ENCODE results near the gene PDE6B. TPM values are rescaled to one million over a fixed set of nuclear protein-coding genes. Genes with fewer than 3 reads are reported as not detected.

PDE6B gene
- total RNA-seq, 1 experiment from 2014 or later, result 10.8 TPM

DNA sequence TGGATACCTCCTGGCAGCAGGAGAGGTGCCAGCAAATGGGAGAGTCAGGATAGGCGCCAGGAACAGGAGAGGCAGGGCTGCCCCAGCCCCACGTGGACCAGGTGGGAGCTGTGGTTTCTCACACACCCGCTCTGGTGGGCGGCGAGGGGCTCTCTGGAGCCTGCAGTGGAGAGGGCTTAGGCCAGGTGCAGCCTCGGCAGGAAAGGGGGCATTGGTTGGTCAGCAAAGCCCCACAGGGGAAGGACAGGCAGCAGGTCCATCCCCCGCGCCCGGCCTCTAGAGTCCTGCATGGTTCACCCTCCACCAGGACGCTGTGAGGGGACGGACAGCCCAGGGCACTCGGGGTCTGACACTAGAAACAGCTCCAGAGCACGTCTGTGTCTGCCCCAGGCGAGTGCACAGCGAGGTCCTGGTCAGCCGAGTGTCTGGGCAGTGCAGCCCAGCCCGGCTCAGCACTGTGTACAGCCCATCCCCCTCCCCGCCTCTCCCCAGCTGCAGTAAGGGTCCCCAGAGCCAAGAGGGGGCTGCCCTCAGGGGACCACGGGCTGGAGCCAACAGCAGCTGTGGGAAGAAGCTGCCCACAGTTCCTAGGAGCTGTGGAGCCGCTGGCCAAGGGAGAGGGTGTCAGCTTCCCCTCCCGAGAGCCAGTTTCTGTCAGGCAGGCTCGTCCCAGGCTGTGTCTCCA lies 40.5 kb downstream of the PDE6B start:
- no peak overlapping the region for H2BK12ac ChIP-seq (ENCODE audit: insufficient read length, low read depth, low read length)
- no peaks in the 10 kb centered on the region for H3K27me3 ChIP-seq (ENCODE audit: insufficient read depth, low read length)
- no peak overlapping the region for H2BK15ac ChIP-seq (ENCODE audit: low read depth, low read length)
- no peak overlapping the region for H2BK120ac ChIP-seq (ENCODE audit: low read depth, low read length, poor library complexity, severe bottlenecking)
- no peaks in the 10 kb centered on the region for H3K4me1 ChIP-seq (ENCODE audit: insufficient read depth, low read length)
- H2AFZ ChIP-seq (ENCODE audit: low read length), result no peak overlapping the region
- no peak overlapping the region for H3K9ac ChIP-seq (ENCODE audit: extremely low read depth, insufficient read length, low read length)
- no peak overlapping the region for H4K5ac ChIP-seq (ENCODE audit: insufficient read length, low read depth, low read length)
- no peak for DNase-seq
- no peak overlapping the region for H2BK20ac ChIP-seq (ENCODE audit: low read depth, low read length, poor library complexity, severe bottlenecking)
- no peak overlapping the region for H3K4me3 Mint-ChIP-seq
- H3K23me2 ChIP-seq (ENCODE audit: insufficient read length, low read depth, low read length, poor library complexity, severe bottlenecking), result peaks cover 2% of the 10 kb centered on the region
- no peaks in the 10 kb centered on the region for H3K79me2 ChIP-seq (ENCODE audit: insufficient read depth, low read length)
- no peak overlapping the region for H3T11ph ChIP-seq (ENCODE audit: low read length)
- H3K27me3 Mint-ChIP-seq (ENCODE audit: low read depth), result no peaks in the 10 kb centered on the region; the same call in 1 of the 2 replicates
- no peak overlapping the region for H2AK5ac ChIP-seq (ENCODE audit: insufficient read length, low read length)
- H3K9me3 Mint-ChIP-seq, result no peaks in the 10 kb centered on the region
- H3K27ac Mint-ChIP-seq, result no peak overlapping the region
- H3K23ac ChIP-seq (ENCODE audit: insufficient read length, low read depth, low read length), result no peak overlapping the region
- H3K27ac ChIP-seq (ENCODE audit: insufficient read length, low read depth, low read length), result no peak overlapping the region
- peaks cover 0 to 3% of the 10 kb centered on the region in 2 experiments; a peak in 1 of 4 replicates for H3K4me1 Mint-ChIP-seq
- H3K79me1 ChIP-seq (ENCODE audit: insufficient read depth, low read depth, low read length, poor library complexity, severe bottlenecking), result no peaks in the 10 kb centered on the region
- no CpG with 5 or more reads among the region's 22 CpGs for WGBS (ENCODE audit: extremely low coverage, insufficient read length, low lambda C conversion rate)
- H4K8ac ChIP-seq (replicated peaks; ENCODE audit: insufficient read length, low read depth, low read length), result no peak overlapping the region
- no peak overlapping the region for H3K56ac ChIP-seq (ENCODE audit: insufficient read length, low read depth, low read length)
- no peak overlapping the region for H2BK5ac ChIP-seq (ENCODE audit: insufficient read length, low read length)
- no peaks in the 10 kb centered on the region for H4K20me1 ChIP-seq (ENCODE audit: control insufficient read depth, insufficient read depth, insufficient read length)
- TF ChIP-seq, protein P1, sequence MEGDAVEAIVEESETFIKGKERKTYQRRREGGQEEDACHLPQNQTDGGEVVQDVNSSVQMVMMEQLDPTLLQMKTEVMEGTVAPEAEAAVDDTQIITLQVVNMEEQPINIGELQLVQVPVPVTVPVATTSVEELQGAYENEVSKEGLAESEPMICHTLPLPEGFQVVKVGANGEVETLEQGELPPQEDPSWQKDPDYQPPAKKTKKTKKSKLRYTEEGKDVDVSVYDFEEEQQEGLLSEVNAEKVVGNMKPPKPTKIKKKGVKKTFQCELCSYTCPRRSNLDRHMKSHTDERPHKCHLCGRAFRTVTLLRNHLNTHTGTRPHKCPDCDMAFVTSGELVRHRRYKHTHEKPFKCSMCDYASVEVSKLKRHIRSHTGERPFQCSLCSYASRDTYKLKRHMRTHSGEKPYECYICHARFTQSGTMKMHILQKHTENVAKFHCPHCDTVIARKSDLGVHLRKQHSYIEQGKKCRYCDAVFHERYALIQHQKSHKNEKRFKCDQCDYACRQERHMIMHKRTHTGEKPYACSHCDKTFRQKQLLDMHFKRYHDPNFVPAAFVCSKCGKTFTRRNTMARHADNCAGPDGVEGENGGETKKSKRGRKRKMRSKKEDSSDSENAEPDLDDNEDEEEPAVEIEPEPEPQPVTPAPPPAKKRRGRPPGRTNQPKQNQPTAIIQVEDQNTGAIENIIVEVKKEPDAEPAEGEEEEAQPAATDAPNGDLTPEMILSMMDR (conservative IDR thresholded peaks at IDR 0.05), result no peak
- no peak overlapping the region for H3K4me2 ChIP-seq (ENCODE audit: insufficient read depth, insufficient read length, low read length)
- no peaks in the 10 kb centered on the region for H3K9me3 ChIP-seq (ENCODE audit: control insufficient read depth, low read depth, low read length)
- no peak overlapping the region for H3K4ac ChIP-seq (ENCODE audit: low read depth, low read length)
- H3K14ac ChIP-seq (ENCODE audit: insufficient read depth, low read length), result no peak overlapping the region
- peaks cover 4 to 5% (median 5%) of the 10 kb centered on the region in 3 experiments for H3K36me3 Mint-ChIP-seq (ENCODE audit: insufficient read depth in 1 of 3, low read depth in 3 of 3)
- H3K18ac ChIP-seq (ENCODE audit: insufficient read length, low read depth, low read length), result no peak overlapping the region
- H4K91ac ChIP-seq (ENCODE audit: insufficient read length, low read depth, low read length), result no peak overlapping the region

Data from H9 (cell line).